HepG2 (cell line): ENCODE results near the gene SMIM13. TPM values are rescaled to one million over a fixed set of nuclear protein-coding genes. Genes with fewer than 3 reads are reported as not detected.
A peak's percentile ranks its signal among the peaks of the same experiment; 100 is the strongest.

ENCODE experiments used
- DRAP1 ChIP-seq: IDR thresholded peaks from 2 replicates; pipeline ENCODE4 v1.6.1; 2016; ENCODE audit warnings: missing genetic modification reagents, missing compliant biosample characterization
- ELF3 ChIP-seq: IDR thresholded peaks from 2 replicates; pipeline ENCODE4 v1.6.1; 2016; ENCODE audit warnings: missing genetic modification reagents, missing compliant biosample characterization
- FOXJ3 ChIP-seq: sonication (generic); formaldehyde crosslinking; IDR thresholded peaks from 2 replicates; pipeline ENCODE4 v1.4.0; 2020; ENCODE audit warnings: missing genetic modification reagents, mild to moderate bottlenecking, borderline replicate concordance
- GRHL1 ChIP-seq: sonication (generic); formaldehyde crosslinking; conservative IDR thresholded peaks from 2 replicates; pipeline ENCODE4 v1.8.0; 2022; ENCODE audit warnings: missing genetic modification reagents
- KAT8 ChIP-seq: IDR thresholded peaks from 2 replicates; pipeline ENCODE4 v1.6.1; 2016; ENCODE audit warnings: missing genetic modification reagents, missing compliant biosample characterization
- KDM3A ChIP-seq: IDR thresholded peaks from 2 replicates; pipeline ENCODE4 v1.6.1; 2018; ENCODE audit warnings: low read depth, missing compliant biosample characterization
- MAFF ChIP-seq: IDR thresholded peaks from 2 replicates; pipeline ENCODE4 v1.6.1; 2011; ENCODE audit warnings: low read depth, low read length, improper control_type of control experiment
- RXRB ChIP-seq: IDR thresholded peaks from 2 replicates; pipeline ENCODE4 v1.6.1; 2016; ENCODE audit warnings: borderline replicate concordance, missing genetic modification reagents, missing compliant biosample characterization
- SNAPC4 ChIP-seq: sonication (generic); formaldehyde crosslinking; IDR thresholded peaks from 2 replicates; pipeline ENCODE4 v1.4.0; 2020; ENCODE audit warnings: mild to moderate bottlenecking, missing genetic modification reagents
- SOX6 ChIP-seq, 2 experiments: fragments of 450-650 bp in 1 of 2; sonication (generic) in 1 of 2; formaldehyde crosslinking in 1 of 2; IDR thresholded peaks; 2 replicates each; pipeline versions ENCODE4 v1.4.0 to v1.6.1; 2017 to 2020; ENCODE audit warnings: antibody characterized with exemption in 1 of 2, mild to moderate bottlenecking in 1 of 2, missing genetic modification reagents in 1 of 2
- THRA ChIP-seq: sonication (generic); formaldehyde crosslinking; IDR thresholded peaks from 2 replicates; pipeline ENCODE4 v1.4.0; 2020; ENCODE audit warnings: missing genetic modification reagents, borderline replicate concordance
- ZFP90 ChIP-seq: sonication (generic); formaldehyde crosslinking; IDR thresholded peaks from 2 replicates; pipeline ENCODE4 v1.8.0; 2022; ENCODE audit warnings: missing genetic modification reagents, mild to moderate bottlenecking, inconsistent platforms, borderline replicate concordance
- ZNF644 ChIP-seq: IDR thresholded peaks from 2 replicates; pipeline ENCODE4 v1.6.1; 2016; ENCODE audit warnings: low read depth
- ZNF687 ChIP-seq: sonication (generic); formaldehyde crosslinking; IDR thresholded peaks from 2 replicates; pipeline ENCODE4 v1.5.1; 2020; ENCODE audit warnings: mild to moderate bottlenecking, missing genetic modification reagents, moderate library complexity
- polyA plus RNA-seq, 8 experiments: library from polyadenylated mRNA; depleted of rRNA in 3 of 8; stranded (reverse) in 7 of 8; unstranded in 1 of 8; fragments of >200 nt; fragmentation: Illumina TruSeq in 4 of 8; extraction: Trizol in 4 of 8; gene quantifications; 2 replicates each; pipeline versions ENCODE4 v1.2.1 to v1.2.3, GENCODE V29; 2011 to 2016; ENCODE audit warnings: low read depth in 4 of 8, missing spikeins in 1 of 8, mixed read lengths in 1 of 8; ENCODE audit not compliant: insufficient read depth in 1 of 8
- total RNA-seq, 5 experiments: library from RNA; depleted of rRNA; stranded (reverse); fragments of >200 nt; fragmentation: Illumina TruSeq; extraction: Trizol; gene quantifications; 2 replicates each; pipeline ENCODE4 v1.2.3, GENCODE V29; 2016; ENCODE audit warnings: low read depth in 1 of 5

Gene SMIM13
- total and polyA plus RNA-seq, 2 of the 13 experiments (the other 11 are each of a cell fraction or from before 2014, with no cell fraction given), result 2.7 to 10.2 TPM

GRCh38 chr6:11172501-11173327, 79.1 kb downstream of the SMIM13 start (continued):
- TF ChIP-seq ZNF687, result peak; percentile 48
- TF ChIP-seq ZFP90 (CRISPR knock-in tag), result peak; percentile 81; the same call in 1 of the 2 replicates
- peak; percentile 56; the same call in 1 of the 2 replicates for TF ChIP-seq ELF3 (CRISPR knock-in tag)
- TF ChIP-seq RXRB (CRISPR knock-in tag), result peak; percentile 38; the same call in 1 of the 2 replicates
- TF ChIP-seq ZNF644 (CRISPR knock-in tag), result 0 out of 2 replicates have a peak, but pooled peaks have one; percentile 29
- TF ChIP-seq GRHL1 (CRISPR knock-in tag), result no peak
- no peak for TF ChIP-seq SOX6 (IDR thresholded peaks at IDR 0.05)
- TF ChIP-seq SOX6 (CRISPR knock-in tag; IDR thresholded peaks at IDR 0.05), result peak; percentile 77
- peak; percentile 51 for TF ChIP-seq MAFF
- 0 out of 2 replicates have a peak, but pooled peaks have one; percentile 34 for TF ChIP-seq SNAPC4
- 0 out of 2 replicates have a peak, but pooled peaks have one; percentile 29 for TF ChIP-seq KDM3A (CRISPR knock-in tag)
- peak; percentile 30; the same call in 1 of the 2 replicates for TF ChIP-seq DRAP1 (CRISPR knock-in tag)
- peak; percentile 42; the same call in 1 of the 2 replicates for TF ChIP-seq FOXJ3 (CRISPR knock-in tag)
- peak; percentile 55; the same call in 1 of the 2 replicates for TF ChIP-seq KAT8 (CRISPR knock-in tag)
- TF ChIP-seq THRA (CRISPR knock-in tag), result peak; percentile 31; the same call in 1 of the 2 replicates
